Dedifferentiated amniotic fluid mesenchymal stem cell (primary cell): ENCODE measurements around the gene STAC3.

Experiments used
- DNase-seq: peaks from one replicate; pipeline ENCODE4 v3.0.0-alpha.2; 2016; ENCODE audit errors: extremely low spot score

STAC3 gene

DNA sequence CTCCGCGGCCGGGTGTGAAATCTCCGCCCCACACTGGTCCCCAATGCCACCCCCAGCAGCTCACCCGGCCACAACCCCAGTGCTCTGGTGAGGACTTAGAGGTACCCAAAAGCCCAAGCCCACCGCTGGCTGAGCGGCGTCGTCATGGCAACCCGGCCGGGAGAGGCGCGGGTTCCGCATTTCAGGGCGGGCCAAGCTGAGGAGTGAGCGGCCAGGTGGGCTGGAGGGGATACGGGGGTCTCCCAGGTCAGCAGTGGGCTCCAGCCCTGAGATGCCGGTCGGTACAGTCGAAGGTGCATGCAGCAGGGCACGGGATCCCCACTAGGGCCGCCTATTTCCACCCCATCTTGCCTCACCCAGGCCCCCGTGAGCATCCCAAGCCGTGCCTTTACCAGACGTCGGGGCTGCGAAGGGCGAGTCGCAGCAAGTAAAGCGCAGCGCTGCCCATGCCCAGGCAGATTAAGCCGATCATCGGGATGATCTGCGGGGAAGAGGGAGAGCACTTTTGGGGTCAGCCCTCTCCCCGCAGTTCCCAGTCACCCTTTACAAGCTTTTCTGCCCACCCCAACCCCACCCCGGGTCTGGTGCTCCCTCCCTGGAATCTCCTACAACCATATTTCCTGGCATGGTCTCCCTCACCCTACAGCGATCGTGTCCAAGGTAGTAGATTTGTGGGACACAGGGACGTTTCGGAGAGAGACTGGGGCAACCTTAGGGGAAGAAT lies 14.6 kb downstream of the STAC3 start:
- no peak for DNase-seq

DNA sequence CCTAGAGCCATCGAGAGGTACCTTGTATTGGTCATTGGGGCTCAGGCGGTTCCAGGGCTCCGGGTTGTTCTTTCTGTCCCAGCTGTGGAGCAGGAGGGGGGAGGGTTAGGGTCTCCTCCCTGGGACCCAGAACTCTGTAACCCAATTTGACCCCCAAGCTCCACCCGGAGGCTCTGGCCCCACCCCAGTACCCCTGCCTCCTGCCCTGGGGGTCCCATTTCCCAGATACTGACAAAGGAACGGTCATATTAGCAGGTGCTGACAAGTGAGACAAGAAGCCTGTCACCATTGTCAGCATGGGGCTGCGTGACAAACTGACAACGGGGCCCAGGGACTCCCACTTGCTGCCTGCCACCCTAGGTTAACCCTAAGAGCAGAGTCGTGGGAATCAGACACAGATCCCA lies 15.3 kb downstream of the STAC3 start:
- no peak for DNase-seq

DNA sequence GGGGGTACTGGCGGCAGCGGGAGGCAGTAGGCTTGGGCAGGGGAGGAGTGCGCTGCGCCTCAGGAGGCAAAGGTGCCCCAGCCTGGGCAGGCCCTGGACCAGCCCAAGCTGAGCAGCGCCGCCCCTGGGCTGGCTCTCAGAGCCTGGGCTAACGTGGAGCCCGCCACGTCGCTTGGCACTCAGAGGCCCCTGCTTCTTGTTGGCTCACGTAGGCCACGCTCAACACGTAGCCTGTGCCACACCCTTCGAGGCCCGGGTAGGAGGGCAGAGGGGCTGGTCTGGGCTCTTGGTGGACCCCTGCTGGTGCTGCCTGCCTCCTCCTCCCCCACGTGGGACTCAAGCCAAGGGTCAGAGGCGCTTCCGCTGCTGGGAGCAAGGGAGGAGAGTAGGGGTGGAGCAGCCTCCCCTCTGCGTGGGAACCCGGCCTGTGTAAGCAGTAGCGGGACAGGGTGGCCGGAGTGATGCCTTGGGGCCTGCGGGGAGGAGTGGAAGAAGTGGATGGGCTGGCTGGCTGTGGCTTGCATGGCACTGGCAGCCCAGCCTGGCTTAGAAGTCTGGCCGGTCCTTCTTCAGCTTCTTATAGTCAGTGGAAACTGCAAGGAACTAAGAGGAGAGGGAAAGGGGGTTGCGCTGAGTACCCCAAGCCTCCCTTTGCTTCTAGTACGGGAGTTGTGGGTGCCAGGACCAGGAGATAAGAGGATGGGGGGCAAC lies 15.8 kb downstream of the STAC3 start:
- DNase-seq, result no peak

DNA sequence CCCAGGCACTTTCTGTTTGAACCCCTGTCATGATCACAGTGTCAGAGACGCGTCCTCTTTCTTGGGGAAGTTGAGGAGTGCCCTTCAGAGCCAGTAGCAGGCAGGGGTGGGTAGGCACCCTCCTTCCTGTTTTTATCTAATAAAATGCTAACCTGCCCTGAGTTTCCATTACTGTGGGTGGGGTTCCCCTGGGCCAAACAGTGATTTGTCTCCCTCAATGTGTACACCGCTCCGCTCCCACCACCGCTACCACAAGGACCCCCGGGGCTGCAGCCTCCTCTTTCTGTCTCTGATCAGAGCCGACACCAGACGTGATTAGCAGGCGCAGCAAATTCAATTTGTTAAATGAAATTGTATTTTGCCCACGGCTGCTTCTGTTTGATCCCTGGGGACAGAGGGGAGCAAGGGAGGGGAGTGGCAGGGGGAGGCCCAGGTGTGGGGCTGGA lies 16.4 kb downstream of the STAC3 start:
- DNase-seq, result no peak

DNA sequence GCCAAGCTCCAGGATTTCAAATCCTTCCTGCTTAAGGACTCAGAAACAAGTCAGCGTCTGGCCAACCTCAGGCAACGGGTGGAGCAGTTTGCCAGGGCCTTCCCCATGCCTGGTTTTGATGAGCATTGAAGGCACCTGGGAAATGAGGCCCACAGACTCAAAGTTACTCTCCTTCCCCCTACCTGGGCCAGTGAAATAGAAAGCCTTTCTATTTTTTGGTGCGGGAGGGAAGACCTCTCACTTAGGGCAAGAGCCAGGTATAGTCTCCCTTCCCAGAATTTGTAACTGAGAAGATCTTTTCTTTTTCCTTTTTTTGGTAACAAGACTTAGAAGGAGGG lies 16.8 kb downstream of the STAC3 start:
- no peak for DNase-seq

DNA sequence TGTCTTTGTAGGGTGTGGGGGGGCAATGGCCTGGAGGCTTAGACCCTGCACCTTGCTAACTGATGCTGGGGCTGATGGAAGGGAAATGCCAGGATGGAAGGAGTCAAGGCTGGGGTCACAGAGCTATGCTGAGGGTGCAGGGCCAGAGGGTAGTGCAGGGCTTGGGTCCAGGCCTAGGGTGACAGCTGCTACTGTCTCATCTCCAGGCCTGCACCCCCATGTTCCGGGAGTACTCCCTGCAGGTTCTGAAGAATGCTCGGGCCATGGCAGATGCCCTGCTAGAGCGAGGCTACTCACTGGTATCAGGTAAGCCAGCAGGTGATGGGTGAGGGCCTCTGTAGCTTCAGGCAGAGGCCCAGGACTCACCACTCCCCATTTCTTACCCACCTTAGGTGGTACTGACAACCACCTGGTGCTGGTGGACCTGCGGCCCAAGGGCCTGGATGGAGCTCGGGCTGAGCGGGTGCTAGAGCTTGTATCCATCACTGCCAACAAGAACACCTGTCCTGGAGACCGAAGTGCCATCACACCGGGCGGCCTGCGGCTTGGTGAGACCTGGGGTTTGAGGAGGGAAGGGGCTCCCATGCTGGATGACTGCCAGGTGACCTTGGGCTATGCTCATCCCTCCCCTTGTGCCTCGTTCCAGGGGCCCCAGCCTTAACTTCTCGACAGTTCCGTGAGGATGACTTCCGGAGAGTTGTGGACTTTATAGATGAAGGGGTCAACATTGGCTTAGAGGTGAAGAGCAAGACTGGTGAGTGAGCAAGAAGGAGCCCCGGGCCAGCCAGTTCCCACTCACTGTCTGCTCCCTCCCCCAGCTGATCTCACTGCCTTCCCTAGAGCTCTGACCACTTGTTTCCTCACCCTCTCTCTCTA lies 17.4 kb downstream of the STAC3 start:
- no peak for DNase-seq

DNA sequence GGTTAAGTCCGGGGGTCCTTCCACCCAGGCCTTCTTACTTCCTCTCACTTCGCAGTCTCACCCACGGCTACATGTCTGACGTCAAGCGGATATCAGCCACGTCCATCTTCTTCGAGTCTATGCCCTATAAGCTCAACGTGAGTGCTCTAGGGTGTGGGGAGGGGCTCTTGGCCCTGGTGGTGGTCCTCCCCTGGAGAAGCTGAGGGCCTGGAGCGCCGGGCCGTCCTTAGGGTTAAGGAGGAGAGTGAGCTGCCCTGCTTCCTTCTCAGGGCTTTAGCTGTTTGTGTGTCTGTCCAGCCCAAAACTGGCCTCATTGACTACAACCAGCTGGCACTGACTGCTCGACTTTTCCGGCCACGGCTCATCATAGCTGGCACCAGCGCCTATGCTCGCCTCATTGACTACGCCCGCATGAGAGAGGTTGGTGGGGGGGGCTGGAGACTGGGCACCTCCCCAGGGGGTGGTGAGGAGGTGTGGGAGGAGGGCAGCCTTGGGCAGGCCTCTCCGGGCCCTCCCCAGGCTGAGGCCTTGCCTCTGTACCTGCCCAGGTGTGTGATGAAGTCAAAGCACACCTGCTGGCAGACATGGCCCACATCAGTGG lies 18.7 kb downstream of the STAC3 start:
- no peak for DNase-seq

DNA sequence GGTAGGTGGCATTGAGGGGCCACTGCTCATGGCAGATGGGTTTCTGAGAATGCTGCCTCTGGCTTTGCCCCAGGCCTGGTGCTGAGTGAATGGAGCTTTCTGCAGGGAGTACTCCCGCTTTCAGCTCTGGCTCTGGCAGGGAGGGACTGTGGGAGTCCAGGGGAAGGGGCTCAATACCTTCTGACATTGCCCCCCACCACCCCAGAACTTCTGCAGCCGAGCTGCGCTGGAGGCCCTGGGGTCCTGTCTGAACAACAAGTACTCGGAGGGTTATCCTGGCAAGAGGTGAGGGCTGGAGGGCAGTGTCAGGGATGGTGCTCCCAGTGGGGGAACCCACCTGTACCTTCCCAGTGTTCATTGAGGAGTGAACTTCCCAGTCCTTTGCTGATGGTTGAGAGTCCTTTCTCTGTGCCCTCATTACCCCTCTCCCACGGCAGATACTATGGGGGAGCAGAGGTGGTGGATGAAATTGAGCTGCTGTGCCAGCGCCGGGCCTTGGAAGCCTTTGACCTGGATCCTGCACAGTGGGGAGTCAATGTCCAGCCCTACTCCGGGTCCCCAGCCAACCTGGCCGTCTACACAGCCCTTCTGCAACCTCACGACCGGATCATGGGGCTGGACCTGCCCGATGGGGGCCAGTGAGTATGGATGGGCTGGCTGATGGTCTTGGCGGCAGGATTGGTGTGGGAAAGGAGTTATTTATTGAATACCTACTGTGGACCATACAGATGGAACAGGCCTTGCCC lies 19.5 kb downstream of the STAC3 start:
- DNase-seq, result no peak

DNA sequence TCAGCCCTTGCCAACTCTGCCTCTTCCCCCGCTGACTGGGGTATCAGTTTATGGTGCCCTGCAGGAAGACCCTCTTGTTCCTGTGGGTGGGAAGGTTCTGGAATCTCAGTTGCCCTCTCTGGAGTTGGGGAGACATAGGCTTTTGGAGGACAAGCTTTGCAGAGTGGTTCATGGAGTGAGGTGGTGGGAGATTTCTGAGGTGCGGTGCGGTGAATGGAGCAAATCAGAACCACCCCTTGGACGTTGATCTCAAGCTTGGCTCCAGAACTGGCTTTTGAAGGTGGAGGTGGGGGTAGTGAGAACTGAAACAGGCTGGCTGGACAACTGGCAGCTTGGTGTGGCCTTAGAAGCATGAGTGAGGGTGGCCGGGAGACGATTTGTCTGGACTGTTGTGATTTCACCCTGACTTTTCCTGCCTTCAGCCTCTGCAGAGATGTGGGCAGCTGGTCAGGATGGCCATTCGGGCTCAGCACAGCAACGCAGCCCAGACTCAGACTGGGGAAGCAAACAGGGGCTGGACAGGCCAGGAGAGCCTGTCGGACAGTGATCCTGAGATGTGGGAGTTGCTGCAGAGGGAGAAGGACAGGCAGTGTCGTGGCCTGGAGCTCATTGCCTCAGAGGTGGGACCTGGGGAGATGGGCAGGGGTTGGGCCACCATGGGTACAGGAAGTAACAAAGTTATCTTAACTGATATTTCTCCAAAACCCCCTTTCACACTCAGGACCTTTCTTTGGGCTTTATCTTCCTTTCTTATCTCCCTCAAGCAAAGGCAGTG lies 20.4 kb downstream of the STAC3 start:
- no peak for DNase-seq

DNA sequence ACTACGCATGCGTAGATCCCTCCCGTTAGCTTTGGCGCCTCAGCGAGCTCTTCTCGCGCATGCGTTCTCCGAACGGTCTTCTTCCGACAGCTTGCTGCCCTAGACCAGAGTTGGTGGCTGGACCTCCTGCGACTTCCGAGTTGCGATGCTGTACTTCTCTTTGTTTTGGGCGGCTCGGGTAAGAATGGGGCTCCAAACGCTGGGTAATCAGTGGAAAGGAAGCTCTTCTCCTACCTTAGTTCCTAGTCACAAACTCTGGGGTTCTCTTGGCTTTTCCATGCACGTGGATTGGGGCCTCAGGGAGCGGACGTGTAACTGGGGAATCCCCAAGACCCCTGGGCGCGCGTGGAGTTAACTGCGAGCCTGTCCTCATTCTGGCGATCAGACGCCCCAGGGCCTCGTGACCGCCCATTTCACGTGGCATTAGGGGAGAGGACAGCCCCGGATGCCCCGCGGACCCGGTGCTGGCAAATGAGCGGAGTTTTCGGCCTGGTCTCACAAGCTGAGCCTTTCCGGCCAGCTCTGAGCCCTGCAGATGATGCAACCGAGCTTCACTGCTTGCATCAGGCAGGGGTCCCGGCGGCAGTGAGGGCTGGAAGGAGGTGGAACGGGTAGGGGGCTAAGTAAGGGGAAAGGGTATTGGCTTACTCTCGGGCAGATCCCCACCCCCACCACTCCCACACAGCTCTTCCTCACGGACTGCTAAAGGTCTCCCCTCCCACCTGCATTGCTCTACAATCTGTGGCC lies 21.2 kb downstream of the STAC3 start, which contains the start of gene SHMT2:
Gene SHMT2 (plus strand): TSS at position 78 of the 747 bp plus-strand sequence. CDS start 68 bp downstream, at position 146.
- DNase-seq, result peak; percentile 94

DNA sequence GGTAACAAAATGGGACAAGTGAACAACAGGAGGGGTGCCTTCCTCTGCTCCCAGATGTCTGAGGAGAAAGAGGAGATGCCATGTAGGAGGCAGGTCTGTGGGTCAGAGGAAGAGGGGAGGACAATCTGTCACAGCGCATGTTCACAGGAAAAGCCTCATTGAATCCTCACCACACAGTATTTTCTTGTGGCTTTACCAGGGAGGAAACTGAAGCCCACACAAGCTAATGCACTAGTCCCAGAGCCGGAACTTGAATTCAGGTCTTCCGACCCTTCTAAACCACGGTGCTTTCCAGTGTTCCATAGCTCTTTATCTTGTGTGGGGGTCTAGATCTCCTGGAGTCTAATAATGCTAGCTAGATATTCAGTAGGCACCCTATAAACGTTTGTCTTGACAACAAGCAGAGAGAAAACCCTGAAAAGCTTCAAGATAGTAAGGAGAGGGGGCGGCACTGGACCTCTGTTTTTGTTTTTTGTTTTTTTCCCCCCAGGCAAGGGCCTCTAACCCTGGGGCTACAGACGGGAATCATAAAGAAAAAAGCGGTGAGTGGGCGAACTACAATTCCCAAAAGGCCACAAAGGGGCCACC lies 21.8 kb downstream of the STAC3 start:
- no peak for DNase-seq

DNA sequence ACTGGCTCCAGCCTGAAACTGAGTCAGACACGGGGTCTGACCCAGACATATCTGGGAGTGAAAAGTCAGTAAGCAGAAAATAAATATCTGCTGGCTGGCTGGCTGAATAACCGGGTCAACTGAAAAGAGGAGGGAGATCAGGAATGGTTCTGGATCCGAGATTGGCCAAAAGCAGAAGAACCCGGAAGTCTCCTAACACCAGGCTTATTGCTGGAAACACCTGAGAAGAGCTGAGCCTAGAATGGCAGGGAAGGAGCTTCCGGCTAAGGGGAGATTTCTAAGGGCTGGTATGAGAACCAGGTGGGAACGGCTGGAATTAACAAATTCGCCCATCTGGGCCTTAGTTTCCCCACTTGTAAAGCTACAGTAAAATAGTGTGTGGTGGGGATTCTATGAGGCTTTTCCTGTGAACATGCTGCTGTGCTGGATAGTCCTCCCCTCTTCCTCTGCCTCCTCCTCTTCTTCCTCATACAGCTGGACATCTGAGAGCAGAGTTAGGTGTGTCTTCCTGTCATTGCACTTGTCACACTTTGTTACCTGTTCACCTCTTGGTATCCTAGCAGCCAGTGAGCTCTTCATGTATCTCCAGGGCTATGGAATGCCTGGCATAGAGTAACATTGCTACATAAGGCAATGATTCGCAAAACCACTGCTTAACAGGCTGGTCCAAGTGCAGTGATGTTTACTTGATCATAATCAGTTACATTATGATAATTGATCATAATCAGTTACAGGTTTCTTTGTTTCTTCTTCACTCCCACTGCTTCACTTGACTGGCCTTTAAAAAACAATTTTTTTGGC lies 23.5 kb downstream of the STAC3 start:
- no peak for DNase-seq

DNA sequence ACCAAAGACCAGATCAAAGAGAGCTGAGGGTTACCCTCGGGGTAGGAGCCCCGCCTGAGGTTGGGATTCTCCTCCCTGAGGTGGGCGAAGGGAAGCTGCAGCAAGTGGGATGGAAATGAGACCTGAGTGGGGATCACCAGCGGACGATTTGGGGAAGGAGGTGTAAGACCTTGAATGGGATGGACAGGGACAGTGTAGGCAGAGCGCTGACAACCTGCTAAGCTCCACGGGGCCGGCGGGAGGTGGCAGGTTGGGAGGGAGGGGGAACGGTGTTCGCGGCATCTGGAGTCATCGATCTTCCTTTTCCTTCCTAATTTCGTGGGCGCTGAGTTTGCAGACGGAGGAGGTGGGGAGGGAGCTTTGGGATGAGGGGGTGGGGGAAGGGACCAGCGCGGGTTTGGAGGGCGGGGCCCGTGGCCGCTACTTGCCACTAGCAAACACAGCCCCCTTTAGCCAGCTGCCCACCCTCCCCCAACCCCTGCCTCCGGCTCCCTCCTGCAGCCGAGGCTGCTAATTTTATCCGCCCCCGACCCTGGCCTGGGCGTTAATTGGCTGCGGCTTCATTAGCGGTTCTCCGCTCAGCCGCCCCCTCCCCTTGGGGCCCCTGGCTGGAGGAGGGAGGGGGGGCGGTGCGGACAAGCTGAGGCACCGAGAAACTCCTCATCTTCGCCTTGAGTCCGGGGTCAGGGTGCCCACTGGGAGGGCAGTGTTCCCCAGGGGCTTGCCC lies 24.2 kb downstream of the STAC3 start:
- no peak for DNase-seq

DNA sequence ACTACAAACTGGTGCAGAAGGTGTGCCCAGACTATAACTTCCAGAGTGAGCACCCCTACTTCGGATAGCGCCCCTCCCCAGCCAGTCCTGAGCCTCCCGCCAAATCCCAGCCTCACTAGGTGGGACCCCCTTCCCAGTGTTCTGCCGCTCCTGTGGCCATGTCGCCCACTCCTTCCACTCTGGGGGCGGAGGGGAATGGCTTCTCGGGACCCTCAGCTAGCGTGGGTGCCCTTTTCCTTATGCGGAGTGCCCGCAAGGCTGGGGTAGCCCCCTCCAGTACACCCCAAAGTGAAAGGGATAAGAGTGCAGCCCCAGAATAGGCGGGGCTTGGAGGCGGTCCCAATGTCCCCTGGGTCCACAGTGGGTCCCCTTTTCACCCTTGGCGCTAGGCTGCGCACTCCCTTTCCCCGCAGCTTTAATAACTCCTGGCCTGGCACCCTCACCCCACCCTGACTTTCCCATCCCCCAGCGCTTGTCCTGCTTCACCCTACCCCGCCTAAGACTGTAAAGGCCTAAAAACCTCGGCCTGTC lies 25.2 kb downstream of the STAC3 start:
- DNase-seq, result no peak

DNA sequence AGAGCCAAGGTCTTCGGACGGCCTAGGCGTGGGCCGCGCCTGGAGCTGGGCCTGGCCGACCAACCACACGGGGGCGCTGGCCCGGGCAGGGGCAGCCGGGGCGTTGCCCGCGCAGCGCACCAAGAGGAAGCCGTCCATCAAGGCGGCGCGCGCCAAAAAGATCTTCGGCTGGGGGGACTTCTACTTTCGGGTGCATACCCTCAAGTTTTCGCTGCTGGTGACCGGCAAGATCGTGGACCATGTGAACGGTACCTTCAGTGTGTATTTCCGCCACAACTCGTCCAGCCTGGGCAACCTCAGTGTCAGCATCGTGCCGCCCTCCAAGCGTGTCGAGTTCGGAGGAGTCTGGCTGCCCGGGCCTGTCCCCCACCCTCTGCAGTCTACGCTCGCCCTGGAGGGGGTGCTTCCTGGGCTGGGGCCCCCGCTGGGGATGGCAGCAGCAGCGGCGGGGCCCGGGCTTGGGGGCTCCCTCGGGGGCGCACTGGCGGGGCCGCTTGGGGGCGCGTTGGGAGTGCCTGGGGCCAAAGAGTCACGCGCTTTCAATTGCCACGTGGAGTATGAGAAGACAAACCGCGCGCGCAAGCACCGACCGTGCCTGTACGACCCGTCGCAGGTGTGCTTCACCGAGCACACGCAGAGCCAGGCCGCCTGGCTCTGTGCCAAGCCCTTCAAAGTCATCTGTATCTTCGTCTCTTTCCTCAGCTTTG lies 25.9 kb downstream of the STAC3 start:
- DNase-seq, result no peak

DNA sequence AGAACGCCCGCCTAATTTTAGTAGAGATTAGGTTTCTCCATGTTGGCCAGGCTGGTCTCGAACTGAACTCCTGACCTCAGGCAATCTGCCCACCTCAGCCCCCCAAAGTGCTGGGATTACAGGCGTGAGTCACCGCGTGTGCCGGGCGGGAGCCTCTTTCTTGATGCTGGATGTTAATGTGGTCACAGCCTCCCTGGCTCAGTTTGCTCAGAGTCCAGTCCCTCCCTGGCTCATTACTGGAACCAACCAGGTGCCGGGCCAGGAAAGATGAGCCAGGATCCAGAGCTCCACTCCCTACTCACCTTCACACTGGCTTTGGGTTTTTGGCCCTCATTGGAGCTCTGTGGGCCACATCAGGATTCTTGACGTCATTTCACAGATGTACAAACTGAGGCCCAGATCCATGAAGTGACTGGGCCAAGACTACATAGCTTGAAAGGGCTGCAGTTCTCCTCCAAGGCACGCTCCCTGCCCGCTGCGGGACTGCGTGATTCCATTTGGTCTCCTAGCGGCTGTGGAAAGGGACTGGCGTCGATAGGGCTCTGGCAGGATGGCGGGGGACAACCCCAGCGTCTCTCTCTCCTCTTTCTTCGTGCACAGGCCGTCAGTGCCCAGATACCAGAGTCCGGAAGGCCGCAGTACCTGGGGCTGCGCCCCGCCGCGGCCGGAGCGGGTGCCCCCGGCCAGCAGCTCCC lies 26.6 kb downstream of the STAC3 start:
- no peak for DNase-seq
